Nephron progenitor cell (in vitro differentiated cells): ENCODE results near the gene GMDS.

Source experiments
- DNase-seq: peaks from one replicate; pipeline ENCODE4 v3.0.0; 2021
- H3K27ac Mint-ChIP-seq: 2 replicates; pipeline ENCODE4 v1.8.0; 2021; ENCODE audit warnings: mild to moderate bottlenecking, moderate library complexity, mixed read lengths
- H3K27me3 Mint-ChIP-seq: 2 replicates; pipeline ENCODE4 v1.8.0; 2021; ENCODE audit warnings: mild to moderate bottlenecking, low read depth, mixed read lengths; ENCODE audit not compliant: poor library complexity
- H3K36me3 Mint-ChIP-seq: 2 replicates; pipeline ENCODE4 v1.8.0; 2021; ENCODE audit warnings: low read depth, mixed read lengths
- H3K4me1 Mint-ChIP-seq: 2 replicates; pipeline ENCODE4 v1.8.0; 2021; ENCODE audit warnings: mixed read lengths
- H3K4me3 Mint-ChIP-seq: 2 replicates; pipeline ENCODE4 v1.8.0; 2021; ENCODE audit warnings: mild to moderate bottlenecking, moderate library complexity, mixed read lengths
- H3K9me3 Mint-ChIP-seq: 2 replicates; pipeline ENCODE4 v1.8.0; 2021; ENCODE audit warnings: mild to moderate bottlenecking, moderate library complexity, mixed read lengths
- CTCF ChIP-seq: fragments of 200-600 bp; sonication (generic); IDR thresholded peaks from 2 replicates; pipeline ENCODE4 v1.5.0; 2021; ENCODE audit warnings: antibody characterized with exemption

The GMDS gene

GRCh38 chr6:1778686-1779235 is 466.6 kb downstream of the GMDS start:
- peaks cover 12% of the 10 kb centered on the region for H3K27me3 Mint-ChIP-seq
- no peaks in the 10 kb centered on the region for H3K9me3 Mint-ChIP-seq

GRCh38 chr6:1777921-1778685 is 467.3 kb downstream of the GMDS start:
- H3K4me1 Mint-ChIP-seq: peaks cover 100% of the 10 kb centered on the region
- H3K27ac Mint-ChIP-seq: peak overlapping the region; percentile 61
- no peaks in the 10 kb centered on the region for H3K9me3 Mint-ChIP-seq
- H3K27me3 Mint-ChIP-seq: peaks cover 11% of the 10 kb centered on the region
- H3K4me3 Mint-ChIP-seq: no peak overlapping the region
- H3K36me3 Mint-ChIP-seq: no peaks in the 10 kb centered on the region
- peak; percentile 44 for DNase-seq
- no peak for TF ChIP-seq CTCF

More at GRCh38 chr6:1778686-1779235, 466.6 kb downstream of the GMDS start:
- TF ChIP-seq CTCF: no peak
- no peak overlapping the region for H3K4me3 Mint-ChIP-seq
- no peak for DNase-seq
- peak overlapping the region; percentile 61 for H3K27ac Mint-ChIP-seq
- H3K4me1 Mint-ChIP-seq: peaks cover 95% of the 10 kb centered on the region
- no peaks in the 10 kb centered on the region for H3K36me3 Mint-ChIP-seq

- Mint-ChIP-seq H3K27ac (no peak overlapping the region), H3K36me3 (no peaks in the 10 kb centered on the region), H3K9me3 (no peaks in the 10 kb centered on the region), H3K4me1 (peaks cover 94% of the 10 kb centered on the region), H3K27me3 (peaks cover 6% of the 10 kb centered on the region), H3K4me3 (no peak overlapping the region)
- no peak for TF ChIP-seq CTCF
- no peak for DNase-seq
Observed at GRCh38 chr6:1775441-1775840, 470.0 kb downstream of the GMDS start.

GRCh38 chr6:1774226-1774915 is 471.0 kb downstream of the GMDS start:
- H3K4me1 Mint-ChIP-seq: peaks cover 91% of the 10 kb centered on the region
- H3K4me3 Mint-ChIP-seq: no peak overlapping the region
- no peak for DNase-seq
- H3K27me3 Mint-ChIP-seq: peaks cover 3% of the 10 kb centered on the region
- TF ChIP-seq CTCF: no peak
- H3K9me3 Mint-ChIP-seq: no peaks in the 10 kb centered on the region
- no peaks in the 10 kb centered on the region for H3K36me3 Mint-ChIP-seq
- peak overlapping the region; percentile 19 for H3K27ac Mint-ChIP-seq

GRCh38 chr6:1773700-1774099 is 471.7 kb downstream of the GMDS start:
- DNase-seq: no peak
- peaks cover 3% of the 10 kb centered on the region for H3K27me3 Mint-ChIP-seq
- H3K4me1 Mint-ChIP-seq: peaks cover 91% of the 10 kb centered on the region
- TF ChIP-seq CTCF: no peak
- H3K27ac Mint-ChIP-seq: peak overlapping the region; percentile 74
- H3K9me3 Mint-ChIP-seq: no peaks in the 10 kb centered on the region
- no peaks in the 10 kb centered on the region for H3K36me3 Mint-ChIP-seq
- H3K4me3 Mint-ChIP-seq: no peak overlapping the region
